ENCODE results near the gene ARHGAP24.

Gene ARHGAP24

GRCh38 chr4:85474818-85475630 lies at the start of gene ARHGAP24:
Gene ARHGAP24 (plus strand): TSS chr4:85475150.
- Mint-ChIP-seq H3K27me3 (peaks cover 14% of the 10 kb centered on the region), H3K4me1 (no peaks in the 10 kb centered on the region), H3K27ac (no peak within 1 kb of the TSS), H3K4me3 (no peak within 1 kb of the TSS), H3K36me3 (no peaks in the 10 kb centered on the region), H3K9me3 (no peaks in the 10 kb centered on the region)

- H3K4me3 Mint-ChIP-seq, result no peak overlapping the region
- no peak overlapping the region for H3K27ac Mint-ChIP-seq
- no peaks in the 10 kb centered on the region for H3K4me1 Mint-ChIP-seq
- no peaks in the 10 kb centered on the region for H3K27me3 Mint-ChIP-seq
- H3K36me3 Mint-ChIP-seq, result no peaks in the 10 kb centered on the region
- H3K9me3 Mint-ChIP-seq, result no peaks in the 10 kb centered on the region
Measured at GRCh38 chr4:85426366-85426765, 48.6 kb upstream of the ARHGAP24 start.

GRCh38 chr4:85427123-85427522 lies 47.8 kb upstream of the ARHGAP24 start:
- Mint-ChIP-seq H3K27ac (no peak overlapping the region), H3K9me3 (no peaks in the 10 kb centered on the region), H3K36me3 (no peaks in the 10 kb centered on the region), H3K27me3 (no peaks in the 10 kb centered on the region), H3K4me1 (no peaks in the 10 kb centered on the region), H3K4me3 (no peak overlapping the region)

- no peaks in the 10 kb centered on the region for H3K36me3 Mint-ChIP-seq
- peaks cover 2% of the 10 kb centered on the region for H3K27me3 Mint-ChIP-seq
- no peak overlapping the region for H3K4me3 Mint-ChIP-seq
- no peak overlapping the region for H3K27ac Mint-ChIP-seq
- H3K4me1 Mint-ChIP-seq, result no peaks in the 10 kb centered on the region
- H3K9me3 Mint-ChIP-seq, result no peaks in the 10 kb centered on the region
Measured at GRCh38 chr4:85430226-85430625, 44.7 kb upstream of the ARHGAP24 start.

DNA sequence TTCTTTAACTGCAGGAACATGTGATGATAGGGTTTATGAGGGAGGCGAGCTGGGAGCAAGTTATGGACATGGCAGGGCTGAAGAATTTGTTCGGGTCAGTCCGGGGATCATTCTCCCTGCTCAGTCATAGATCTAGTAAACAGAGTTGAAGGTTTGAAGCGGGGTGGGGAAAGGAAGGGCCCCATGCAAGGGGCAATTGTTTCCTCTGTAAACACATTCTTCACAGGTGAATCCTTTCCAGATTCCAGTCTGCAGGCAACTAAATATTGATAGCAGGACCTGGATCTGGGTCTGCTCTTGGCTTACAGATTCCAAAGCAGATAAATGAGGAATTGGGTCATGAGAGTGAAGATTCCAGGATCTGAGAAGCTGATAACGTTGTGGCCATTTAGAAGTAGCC lies 44.3 kb upstream of the ARHGAP24 start:
- H3K27ac Mint-ChIP-seq, result no peak overlapping the region
- H3K27me3 Mint-ChIP-seq, result peaks cover 2% of the 10 kb centered on the region
- H3K4me1 Mint-ChIP-seq, result no peaks in the 10 kb centered on the region
- no peaks in the 10 kb centered on the region for H3K36me3 Mint-ChIP-seq
- no peak overlapping the region for H3K4me3 Mint-ChIP-seq
- no peaks in the 10 kb centered on the region for H3K9me3 Mint-ChIP-seq

DNA sequence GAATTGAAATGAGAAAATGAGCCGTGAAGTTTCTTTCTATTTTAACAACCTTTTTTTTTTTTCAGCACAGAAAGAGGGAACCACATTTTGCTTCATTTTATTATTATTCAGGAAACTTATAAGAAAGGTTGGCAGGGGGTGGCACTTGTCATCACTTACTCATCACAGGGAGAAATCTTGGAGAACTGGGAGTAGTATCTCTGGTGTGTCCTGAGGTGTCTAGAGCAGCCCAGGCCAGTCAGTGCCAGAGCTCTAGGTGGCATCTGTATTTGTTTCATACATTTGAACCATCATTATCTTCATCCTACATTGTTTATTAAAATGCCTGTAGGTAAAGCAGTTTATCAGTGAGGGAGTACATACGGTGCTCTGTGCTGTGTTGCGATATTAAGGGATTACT lies 43.8 kb upstream of the ARHGAP24 start:
- H3K36me3 Mint-ChIP-seq, result no peaks in the 10 kb centered on the region
- H3K4me3 Mint-ChIP-seq, result no peak overlapping the region
- H3K27me3 Mint-ChIP-seq, result peaks cover 2% of the 10 kb centered on the region
- no peak overlapping the region for H3K27ac Mint-ChIP-seq
- no peaks in the 10 kb centered on the region for H3K9me3 Mint-ChIP-seq
- H3K4me1 Mint-ChIP-seq, result no peaks in the 10 kb centered on the region

- H3K27ac Mint-ChIP-seq, result no peak overlapping the region
- H3K4me3 Mint-ChIP-seq, result no peak overlapping the region
- no peaks in the 10 kb centered on the region for H3K36me3 Mint-ChIP-seq
- no peaks in the 10 kb centered on the region for H3K9me3 Mint-ChIP-seq
- H3K27me3 Mint-ChIP-seq, result peaks cover 2% of the 10 kb centered on the region
- H3K4me1 Mint-ChIP-seq, result no peaks in the 10 kb centered on the region
Measured at GRCh38 chr4:85431881-85432485, 43.0 kb upstream of the ARHGAP24 start.

GRCh38 chr4:85445050-85445639 lies 29.8 kb upstream of the ARHGAP24 start:
- Mint-ChIP-seq H3K9me3 (peaks cover 5% of the 10 kb centered on the region), H3K36me3 (no peaks in the 10 kb centered on the region), H3K4me1 (no peaks in the 10 kb centered on the region), H3K27me3 (no peaks in the 10 kb centered on the region), H3K27ac (no peak overlapping the region), H3K4me3 (no peak overlapping the region)

DNA sequence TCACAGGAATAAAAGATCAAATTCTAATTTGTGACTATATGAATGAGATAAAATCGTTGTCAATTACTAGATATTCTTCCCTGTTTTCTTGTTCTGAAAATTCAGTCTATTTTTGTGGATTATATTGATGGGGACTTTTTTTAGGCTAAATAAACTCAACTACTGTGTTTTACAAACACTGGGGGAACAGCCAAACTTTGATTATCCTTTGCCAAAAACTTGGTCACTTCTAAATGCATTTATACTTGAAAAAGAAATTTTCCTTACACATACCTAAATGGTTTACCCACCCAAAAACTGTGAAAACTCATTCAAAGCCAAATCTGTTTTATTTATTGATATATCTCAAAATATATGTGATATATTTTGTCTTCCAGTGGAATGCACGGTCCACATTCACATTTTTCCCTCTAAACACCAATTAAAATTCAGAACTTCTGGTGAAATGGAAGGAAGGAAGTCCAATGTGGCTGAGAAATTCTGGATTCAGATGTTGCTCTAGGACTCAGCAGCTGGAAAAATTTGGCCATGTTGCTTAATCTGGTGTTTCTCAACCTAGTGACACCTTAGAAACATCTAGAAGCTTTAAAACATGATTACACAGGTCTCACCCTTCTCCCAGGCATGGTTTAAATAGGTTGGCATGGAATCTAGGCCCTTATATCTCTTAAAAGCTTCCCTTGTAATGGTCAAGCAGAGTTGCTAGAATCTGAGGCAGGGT lies 28.6 kb upstream of the ARHGAP24 start:
- no peaks in the 10 kb centered on the region for H3K9me3 Mint-ChIP-seq
- no peak overlapping the region for H3K27ac Mint-ChIP-seq
- no peaks in the 10 kb centered on the region for H3K27me3 Mint-ChIP-seq
- H3K4me1 Mint-ChIP-seq, result no peaks in the 10 kb centered on the region
- H3K4me3 Mint-ChIP-seq, result no peak overlapping the region
- H3K36me3 Mint-ChIP-seq, result no peaks in the 10 kb centered on the region

GRCh38 chr4:85448906-85449890 lies 25.8 kb upstream of the ARHGAP24 start:
- Mint-ChIP-seq H3K27ac (no peak overlapping the region), H3K36me3 (no peaks in the 10 kb centered on the region), H3K27me3 (no peaks in the 10 kb centered on the region), H3K4me3 (no peak overlapping the region), H3K9me3 (no peaks in the 10 kb centered on the region), H3K4me1 (no peaks in the 10 kb centered on the region)

GRCh38 chr4:85452058-85452731 lies 22.8 kb upstream of the ARHGAP24 start:
- no peak overlapping the region for H3K27ac Mint-ChIP-seq
- no peaks in the 10 kb centered on the region for H3K27me3 Mint-ChIP-seq
- H3K9me3 Mint-ChIP-seq, result no peaks in the 10 kb centered on the region
- no peaks in the 10 kb centered on the region for H3K4me1 Mint-ChIP-seq
- H3K36me3 Mint-ChIP-seq, result no peaks in the 10 kb centered on the region
- no peak overlapping the region for H3K4me3 Mint-ChIP-seq

GRCh38 chr4:85455942-85456341 lies 19.0 kb upstream of the ARHGAP24 start:
- Mint-ChIP-seq H3K4me1 (no peaks in the 10 kb centered on the region), H3K27me3 (no peaks in the 10 kb centered on the region), H3K4me3 (no peak overlapping the region), H3K36me3 (no peaks in the 10 kb centered on the region), H3K9me3 (no peaks in the 10 kb centered on the region), H3K27ac (no peak overlapping the region)

- Mint-ChIP-seq H3K27ac (no peak overlapping the region), H3K9me3 (no peaks in the 10 kb centered on the region), H3K36me3 (no peaks in the 10 kb centered on the region), H3K27me3 (no peaks in the 10 kb centered on the region), H3K4me1 (no peaks in the 10 kb centered on the region), H3K4me3 (no peak overlapping the region)
Measured at GRCh38 chr4:85457752-85458467, 17.0 kb upstream of the ARHGAP24 start.

- Mint-ChIP-seq H3K4me1 (no peaks in the 10 kb centered on the region), H3K36me3 (no peaks in the 10 kb centered on the region), H3K4me3 (no peak overlapping the region), H3K27me3 (no peaks in the 10 kb centered on the region), H3K9me3 (no peaks in the 10 kb centered on the region), H3K27ac (no peak overlapping the region)
Measured at GRCh38 chr4:85459736-85460135, 15.2 kb upstream of the ARHGAP24 start.

All from activated naive CD4-positive, alpha-beta T cell treated with anti-CD3 and anti-CD28 coated beads, Interleukin-2, amount 50 U/mL, for 24 hours (primary cell).